ENCODE data around the gene PALM3.

Gene PALM3

GRCh38 chr19:14061751-14062557 lies at the start of gene PALM3:
Gene PALM3 (minus strand): TSS chr19:14062076. CDS start chr19:14061980, 96 bp downstream.
- no peak within 1 kb of the TSS for H3K9ac ChIP-seq (ENCODE audit: low read length in 5 of 5)
- H3K9me3 ChIP-seq (ENCODE audit: control insufficient read depth in 5 of 5, low read length in 5 of 5): no peaks in the 10 kb centered on the region
- H3K4me3 ChIP-seq (ENCODE audit: low read depth in 1 of 5, low read length in 5 of 5): no peak within 1 kb of the TSS
- H3K4me1 ChIP-seq (ENCODE audit: control insufficient read depth in 5 of 5, insufficient read depth in 5 of 5, low read length in 5 of 5): peaks cover 0 to 8% (median 5%) of the 10 kb centered on the region in 5 donors
- no peaks in the 10 kb centered on the region for H3K36me3 ChIP-seq (ENCODE audit: control insufficient read depth in 5 of 5, insufficient read depth in 5 of 5, low read length in 5 of 5)
- H3K27ac ChIP-seq (ENCODE audit: low read depth, low read length): no peak within 1 kb of the TSS
- H3K27me3 ChIP-seq (ENCODE audit: control insufficient read depth in 5 of 5, insufficient read depth in 4 of 5, low read length in 5 of 5): peaks cover 22 to 33% (median 28%) of the 10 kb centered on the region in 5 donors

GRCh38 chr19:14111486-14111885 lies 49.6 kb upstream of the PALM3 start:
- H3K4me1 ChIP-seq (ENCODE audit: control insufficient read depth in 5 of 5, insufficient read depth in 5 of 5, low read length in 5 of 5): peaks cover 24 to 77% (median 74%) of the 10 kb centered on the region in 5 donors
- peaks cover 0 to 10% (median 4%) of the 10 kb centered on the region in 5 donors for H3K36me3 ChIP-seq (ENCODE audit: control insufficient read depth in 5 of 5, insufficient read depth in 5 of 5, low read length in 5 of 5)
- H3K9me3 ChIP-seq (ENCODE audit: control insufficient read depth in 5 of 5, low read length in 5 of 5): no peaks in the 10 kb centered on the region
- H3K4me3 ChIP-seq (ENCODE audit: low read depth in 1 of 5, low read length in 5 of 5): peak overlapping the region in 2 of 5 donors; percentile 6 to 20
- no peaks in the 10 kb centered on the region for H3K27me3 ChIP-seq (ENCODE audit: control insufficient read depth in 5 of 5, insufficient read depth in 4 of 5, low read length in 5 of 5)
- H3K27ac ChIP-seq (ENCODE audit: low read depth, low read length): peak overlapping the region; percentile 76
- H3K9ac ChIP-seq (ENCODE audit: low read length in 5 of 5): peak overlapping the region in 4 of 5 donors; percentile 3 to 65 (median 52)

DNA sequence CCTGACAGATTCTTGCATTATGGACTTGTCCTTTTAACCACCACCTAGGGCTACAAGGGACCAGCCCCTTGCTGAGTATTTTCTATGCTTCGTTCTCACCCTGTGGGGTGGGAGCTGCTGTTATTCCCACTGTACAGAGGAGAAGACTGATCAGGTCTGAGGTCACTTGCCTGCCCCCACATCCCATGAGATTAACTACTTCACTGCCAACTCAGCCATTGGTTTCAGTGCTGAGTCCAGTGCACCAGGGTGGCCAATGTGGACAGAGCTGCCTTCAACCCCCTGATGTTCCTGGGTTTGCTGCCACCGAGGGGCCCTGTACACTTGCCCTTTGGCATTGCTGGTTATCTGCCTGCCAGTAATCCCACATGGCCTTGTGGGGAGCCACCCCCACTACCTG lies 48.8 kb upstream of the PALM3 start:
- Histone ChIP-seq H3K27ac (ENCODE audit: low read depth, low read length) (peak overlapping the region; percentile 76), H3K4me3 (ENCODE audit: low read depth in 1 of 5, low read length in 5 of 5) (no peak overlapping the region), H3K9ac (ENCODE audit: low read length in 5 of 5) (no peak overlapping the region)

DNA sequence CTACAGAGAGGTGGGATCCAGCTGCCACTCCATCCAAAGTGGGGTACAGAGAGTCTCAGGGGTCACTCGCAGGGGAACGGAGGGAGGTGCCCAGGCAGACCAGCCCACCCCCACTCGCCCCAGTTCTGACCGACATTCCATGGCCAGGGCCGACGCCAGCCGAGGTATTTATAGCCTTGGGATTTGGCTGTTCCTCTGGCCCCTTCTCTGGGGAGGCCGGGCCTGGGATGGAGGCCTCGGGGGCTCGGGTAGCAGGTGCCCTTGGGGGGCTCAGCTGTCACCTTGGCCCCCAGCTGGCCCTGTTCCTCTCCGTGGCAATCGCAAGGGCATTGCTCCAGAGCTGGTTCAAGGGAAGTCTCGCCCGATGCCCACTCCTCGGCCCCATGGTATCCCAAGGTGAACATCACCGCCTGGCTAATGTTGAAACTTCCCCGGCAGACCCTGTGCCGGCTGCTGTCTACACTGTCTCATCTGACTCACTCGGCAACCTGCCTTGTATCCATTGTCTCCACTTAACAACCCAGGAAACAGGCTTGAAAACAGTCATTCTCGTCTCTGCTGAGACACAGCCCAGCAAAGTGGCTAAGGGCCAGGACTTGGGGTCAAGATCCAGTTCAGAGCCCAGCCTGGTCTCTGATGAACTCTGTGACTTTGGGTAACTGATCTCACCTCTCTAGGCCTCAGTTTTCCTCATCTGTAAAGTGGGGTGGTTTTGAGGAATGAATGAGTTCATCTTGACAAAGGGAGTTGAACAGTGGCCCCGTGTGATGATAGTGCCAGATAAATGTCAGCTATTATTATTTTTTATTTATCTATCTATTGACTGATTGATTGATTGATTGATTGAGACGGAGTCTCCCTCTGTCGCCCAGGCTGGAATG lies 45.9 kb upstream of the PALM3 start:
- Histone ChIP-seq H3K9me3 (ENCODE audit: control insufficient read depth in 5 of 5, low read length in 5 of 5) (no peaks in the 10 kb centered on the region), H3K9ac (ENCODE audit: low read length in 5 of 5) (peak overlapping the region in 3 of 5 donors; percentile 6 to 53 (median 48)), H3K27ac (ENCODE audit: low read depth, low read length) (peak overlapping the region; percentile 41), H3K27me3 (ENCODE audit: control insufficient read depth in 5 of 5, insufficient read depth in 4 of 5, low read length in 5 of 5) (no peaks in the 10 kb centered on the region), H3K4me3 (ENCODE audit: low read depth in 1 of 5, low read length in 5 of 5) (no peak overlapping the region), H3K4me1 (ENCODE audit: control insufficient read depth in 5 of 5, insufficient read depth in 5 of 5, low read length in 5 of 5) (peaks cover 6 to 47% (median 41%) of the 10 kb centered on the region in 5 donors), H3K36me3 (ENCODE audit: control insufficient read depth in 5 of 5, insufficient read depth in 5 of 5, low read length in 5 of 5) (peaks cover 0 to 34% (median 28%) of the 10 kb centered on the region in 5 donors)

More for the DNA sequence above, 48.8 kb upstream of the PALM3 start:
- Histone ChIP-seq H3K9me3 (ENCODE audit: control insufficient read depth in 5 of 5, low read length in 5 of 5) (no peaks in the 10 kb centered on the region), H3K36me3 (ENCODE audit: control insufficient read depth in 5 of 5, insufficient read depth in 5 of 5, low read length in 5 of 5) (peaks cover 0 to 19% (median 12%) of the 10 kb centered on the region in 5 donors), H3K4me1 (ENCODE audit: control insufficient read depth in 5 of 5, insufficient read depth in 5 of 5, low read length in 5 of 5) (peaks cover 18 to 68% (median 65%) of the 10 kb centered on the region in 5 donors), H3K27me3 (ENCODE audit: control insufficient read depth in 5 of 5, insufficient read depth in 4 of 5, low read length in 5 of 5) (no peaks in the 10 kb centered on the region)

GRCh38 chr19:14106840-14107239 lies 45.0 kb upstream of the PALM3 start:
- Histone ChIP-seq H3K4me3 (ENCODE audit: low read depth in 1 of 5, low read length in 5 of 5) (no peak overlapping the region), H3K9me3 (ENCODE audit: control insufficient read depth in 5 of 5, low read length in 5 of 5) (no peaks in the 10 kb centered on the region), H3K27ac (ENCODE audit: low read depth, low read length) (no peak overlapping the region), H3K9ac (ENCODE audit: low read length in 5 of 5) (no peak overlapping the region), H3K4me1 (ENCODE audit: control insufficient read depth in 5 of 5, insufficient read depth in 5 of 5, low read length in 5 of 5) (peaks cover 6 to 47% (median 41%) of the 10 kb centered on the region in 5 donors), H3K27me3 (ENCODE audit: control insufficient read depth in 5 of 5, insufficient read depth in 4 of 5, low read length in 5 of 5) (no peaks in the 10 kb centered on the region), H3K36me3 (ENCODE audit: control insufficient read depth in 5 of 5, insufficient read depth in 5 of 5, low read length in 5 of 5) (peaks cover 0 to 43% (median 36%) of the 10 kb centered on the region in 5 donors)

DNA sequence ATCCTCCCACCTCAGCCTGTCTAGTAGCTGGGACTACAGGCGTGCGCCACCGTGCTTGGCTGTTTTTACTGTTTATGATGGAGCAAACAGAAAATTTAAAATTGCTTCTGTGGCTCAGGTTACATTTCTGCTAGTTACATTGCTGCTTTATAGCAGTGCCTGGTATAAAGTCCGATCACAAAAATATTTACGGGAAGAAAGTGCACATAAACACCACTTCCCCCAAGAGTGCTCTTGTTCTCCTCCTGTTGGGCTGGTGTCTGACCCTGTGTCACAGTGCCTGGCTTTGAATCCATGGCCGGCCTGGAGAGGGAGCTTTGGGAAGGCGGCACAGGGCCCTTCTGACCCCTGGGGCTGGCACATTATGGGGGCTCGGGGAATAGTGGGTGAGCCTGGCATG lies 43.8 kb upstream of the PALM3 start:
- H3K4me1 ChIP-seq (ENCODE audit: control insufficient read depth in 5 of 5, insufficient read depth in 5 of 5, low read length in 5 of 5): peaks cover 6 to 38% (median 33%) of the 10 kb centered on the region in 5 donors
- H3K9ac ChIP-seq (ENCODE audit: low read length in 5 of 5): no peak overlapping the region
- peaks cover 0 to 51% (median 40%) of the 10 kb centered on the region in 5 donors for H3K36me3 ChIP-seq (ENCODE audit: control insufficient read depth in 5 of 5, insufficient read depth in 5 of 5, low read length in 5 of 5)
- no peak overlapping the region for H3K4me3 ChIP-seq (ENCODE audit: low read depth in 1 of 5, low read length in 5 of 5)
- no peaks in the 10 kb centered on the region for H3K9me3 ChIP-seq (ENCODE audit: control insufficient read depth in 5 of 5, low read length in 5 of 5)
- H3K27me3 ChIP-seq (ENCODE audit: control insufficient read depth in 5 of 5, insufficient read depth in 4 of 5, low read length in 5 of 5): no peaks in the 10 kb centered on the region
- no peak overlapping the region for H3K27ac ChIP-seq (ENCODE audit: low read depth, low read length)

DNA sequence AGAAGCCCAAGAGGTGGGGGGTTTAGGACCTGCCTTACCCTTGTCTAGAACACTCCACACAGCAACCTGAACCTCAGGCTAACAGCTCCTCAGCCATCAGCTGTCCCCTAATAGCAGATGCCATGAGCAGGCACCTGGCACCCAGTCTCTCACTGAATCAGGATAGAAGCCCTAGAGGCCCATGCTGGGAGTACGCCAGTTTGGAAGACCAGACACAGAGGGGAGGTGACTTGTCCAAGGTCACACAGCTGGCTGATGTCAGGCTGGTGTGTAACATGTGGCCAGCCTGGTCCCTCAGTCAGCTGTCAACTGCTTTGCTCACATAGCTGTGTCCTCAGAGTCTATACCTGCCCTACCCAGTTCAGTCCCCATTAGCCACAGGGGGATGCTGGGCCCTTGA lies 41.4 kb upstream of the PALM3 start:
- Histone ChIP-seq H3K27ac (ENCODE audit: low read depth, low read length) (peak overlapping the region; percentile 74), H3K4me3 (ENCODE audit: low read depth in 1 of 5, low read length in 5 of 5) (no peak overlapping the region), H3K36me3 (ENCODE audit: control insufficient read depth in 5 of 5, insufficient read depth in 5 of 5, low read length in 5 of 5) (peaks cover 0 to 67% (median 45%) of the 10 kb centered on the region in 5 donors), H3K9me3 (ENCODE audit: control insufficient read depth in 5 of 5, low read length in 5 of 5) (no peaks in the 10 kb centered on the region), H3K27me3 (ENCODE audit: control insufficient read depth in 5 of 5, insufficient read depth in 4 of 5, low read length in 5 of 5) (no peaks in the 10 kb centered on the region), H3K4me1 (ENCODE audit: control insufficient read depth in 5 of 5, insufficient read depth in 5 of 5, low read length in 5 of 5) (peaks cover 6 to 29% (median 26%) of the 10 kb centered on the region in 5 donors), H3K9ac (ENCODE audit: low read length in 5 of 5) (no peak overlapping the region)

DNA sequence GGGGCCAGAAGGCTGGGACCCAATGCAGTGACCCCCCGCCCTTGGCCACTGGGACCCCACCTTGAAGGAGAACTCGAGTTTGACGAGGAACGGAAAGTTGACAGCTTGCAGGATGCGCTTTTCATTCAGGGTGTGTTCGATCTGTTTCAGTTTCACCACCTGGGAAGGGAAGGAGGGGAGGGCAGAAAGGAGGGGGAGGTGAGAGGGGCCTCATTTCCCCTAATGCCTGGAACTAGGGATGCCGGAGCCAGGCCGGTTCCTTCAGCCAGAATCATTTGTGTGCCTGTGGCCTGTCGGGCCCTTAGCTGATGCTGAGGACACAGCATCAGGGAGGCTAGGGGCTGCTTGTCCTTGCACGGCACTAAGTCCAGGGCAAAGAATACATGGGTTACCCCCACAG lies 40.9 kb upstream of the PALM3 start:
- Histone ChIP-seq H3K4me3 (ENCODE audit: low read depth in 1 of 5, low read length in 5 of 5) (no peak overlapping the region), H3K9ac (ENCODE audit: low read length in 5 of 5) (peak overlapping the region in 1 of 5 donors; percentile 71), H3K4me1 (ENCODE audit: control insufficient read depth in 5 of 5, insufficient read depth in 5 of 5, low read length in 5 of 5) (peaks cover 6 to 26% (median 22%) of the 10 kb centered on the region in 5 donors), H3K36me3 (ENCODE audit: control insufficient read depth in 5 of 5, insufficient read depth in 5 of 5, low read length in 5 of 5) (peaks cover 0 to 72% (median 48%) of the 10 kb centered on the region in 5 donors), H3K27me3 (ENCODE audit: control insufficient read depth in 5 of 5, insufficient read depth in 4 of 5, low read length in 5 of 5) (no peaks in the 10 kb centered on the region), H3K9me3 (ENCODE audit: control insufficient read depth in 5 of 5, low read length in 5 of 5) (no peaks in the 10 kb centered on the region), H3K27ac (ENCODE audit: low read depth, low read length) (peak overlapping the region; percentile 74)

DNA sequence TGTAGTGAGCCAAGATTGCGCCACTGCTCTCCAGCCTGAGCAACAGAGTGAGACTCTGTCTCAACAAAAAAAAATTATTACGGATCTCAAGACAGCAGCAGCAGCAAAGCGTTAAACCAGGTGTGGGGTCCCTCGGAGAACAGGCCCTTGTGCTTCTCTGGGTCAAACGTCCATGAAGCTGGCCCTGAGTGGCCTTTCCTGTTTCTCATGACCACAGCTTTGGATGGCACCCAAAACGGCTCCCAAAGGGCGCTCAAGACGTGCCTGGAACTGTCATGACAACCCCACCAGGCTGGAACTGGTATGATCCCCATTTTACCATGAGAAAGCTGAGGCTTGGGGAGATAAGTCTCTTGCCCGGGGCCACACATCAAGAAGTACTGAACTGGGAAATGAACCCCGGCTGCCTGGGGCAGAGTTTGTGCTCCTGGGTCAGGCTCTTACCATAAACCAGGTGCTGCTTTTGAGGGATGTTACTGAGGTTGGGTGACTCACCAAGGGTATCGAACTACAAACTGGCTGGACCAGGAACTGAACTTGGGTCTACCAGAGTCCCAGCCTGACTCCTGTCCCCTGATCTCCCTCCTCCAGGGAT lies 40.3 kb upstream of the PALM3 start:
- Histone ChIP-seq H3K36me3 (ENCODE audit: control insufficient read depth in 5 of 5, insufficient read depth in 5 of 5, low read length in 5 of 5) (peaks cover 0 to 77% (median 50%) of the 10 kb centered on the region in 5 donors), H3K27me3 (ENCODE audit: control insufficient read depth in 5 of 5, insufficient read depth in 4 of 5, low read length in 5 of 5) (no peaks in the 10 kb centered on the region), H3K27ac (ENCODE audit: low read depth, low read length) (peak overlapping the region; percentile 74), H3K4me3 (ENCODE audit: low read depth in 1 of 5, low read length in 5 of 5) (no peak overlapping the region), H3K9me3 (ENCODE audit: control insufficient read depth in 5 of 5, low read length in 5 of 5) (no peaks in the 10 kb centered on the region), H3K9ac (ENCODE audit: low read length in 5 of 5) (peak overlapping the region in 1 of 5 donors; percentile 71), H3K4me1 (ENCODE audit: control insufficient read depth in 5 of 5, insufficient read depth in 5 of 5, low read length in 5 of 5) (peaks cover 6 to 20% (median 18%) of the 10 kb centered on the region in 5 donors)

Measured in subcutaneous abdominal adipose tissue (tissue), 5 donors.